Measurements from ENCODE around the gene ATXN1.
"Not testable (repeated sequence)": the region's sequence is repeated elsewhere in the genome, so short reads cannot be mapped to it uniquely, and the experiment has no call there.

ATXN1 gene

DNA sequence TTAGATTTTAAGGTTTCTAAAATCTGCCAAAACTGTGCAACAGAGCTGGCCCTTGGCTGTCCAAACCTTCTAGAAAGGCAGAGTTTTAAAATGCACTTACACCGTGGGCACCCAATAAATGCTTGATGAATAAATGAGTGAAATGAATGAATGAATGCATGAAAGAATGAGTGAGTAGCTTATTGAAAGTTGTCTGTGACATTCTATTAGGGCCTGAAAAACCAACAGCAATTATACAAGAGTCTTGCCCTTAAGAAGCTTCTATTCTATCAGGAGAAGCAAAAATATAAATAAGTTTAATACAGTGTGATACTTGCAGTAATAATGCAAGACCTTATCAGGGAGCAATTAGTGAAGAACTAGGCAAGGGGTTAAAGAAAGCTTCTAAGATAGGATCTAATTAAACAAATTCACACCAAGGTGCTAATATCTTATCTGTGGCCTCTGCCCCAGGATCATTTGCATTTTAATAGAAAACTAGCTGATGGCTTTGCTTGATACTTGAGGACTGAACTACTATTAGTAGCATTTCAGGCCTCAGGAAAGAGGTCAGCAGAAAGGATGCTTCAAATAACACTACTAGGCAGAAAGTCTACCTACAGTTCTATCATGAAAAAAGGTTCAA lies 292.2 kb downstream of the ATXN1 start:
- H3K4me3 ChIP-seq (ENCODE audit: low read length), result no peak overlapping the region
- H3K27me3 ChIP-seq (ENCODE audit: control insufficient read depth, insufficient read depth, low read length), result no peaks in the 10 kb centered on the region
- no peak overlapping the region for H3K9ac ChIP-seq (ENCODE audit: low read length)
- H3K36me3 ChIP-seq (ENCODE audit: control insufficient read depth, insufficient read depth, low read length), result no peaks in the 10 kb centered on the region
- H3K27ac ChIP-seq (ENCODE audit: low read depth, low read length), result no peak overlapping the region
- peaks cover 4% of the 10 kb centered on the region for H3K4me1 ChIP-seq (ENCODE audit: control insufficient read depth, insufficient read depth, low read length)

DNA sequence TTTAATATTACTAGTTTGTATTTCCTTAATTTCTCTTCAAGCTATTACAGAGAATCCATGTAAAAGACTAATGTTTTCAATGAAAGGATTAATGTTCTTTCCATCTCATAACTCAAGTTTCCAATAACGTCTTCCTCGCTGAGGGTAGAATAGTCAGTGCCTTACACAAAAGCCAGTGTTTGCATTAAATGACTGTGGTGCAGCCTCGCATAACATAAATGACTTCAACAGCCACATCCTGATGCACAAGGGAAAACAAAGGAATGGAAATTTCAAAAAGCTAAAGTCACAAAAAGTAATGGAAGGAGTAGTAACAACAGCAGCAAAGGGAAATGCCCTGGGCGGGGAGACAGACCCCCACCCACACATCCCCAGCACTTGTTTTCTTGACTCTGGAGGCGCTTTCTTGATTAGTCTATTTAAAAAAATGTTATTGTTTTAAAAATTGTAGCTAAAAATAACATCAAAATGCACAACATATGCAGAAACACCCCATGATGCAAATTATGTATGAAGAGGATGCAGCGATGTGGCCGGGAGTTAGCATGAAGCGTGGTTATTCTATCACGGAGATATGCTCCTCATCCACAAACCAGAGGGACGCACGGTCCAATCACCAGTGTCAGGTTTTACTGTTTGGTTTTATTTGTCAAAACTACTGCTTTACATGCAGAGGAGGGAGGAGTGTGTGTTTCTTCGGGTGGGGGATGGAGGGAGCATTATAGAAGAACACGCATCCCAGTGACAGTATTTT lies 294.3 kb downstream of the ATXN1 start:
- peaks cover 4% of the 10 kb centered on the region for H3K4me1 ChIP-seq (ENCODE audit: control insufficient read depth, insufficient read depth, low read length)
- H3K9ac ChIP-seq (ENCODE audit: low read length), result no peak overlapping the region
- H3K27me3 ChIP-seq (ENCODE audit: control insufficient read depth, insufficient read depth, low read length), result no peaks in the 10 kb centered on the region
- H3K36me3 ChIP-seq (ENCODE audit: control insufficient read depth, insufficient read depth, low read length), result no peaks in the 10 kb centered on the region
- H3K4me3 ChIP-seq (ENCODE audit: low read length), result no peak overlapping the region
- H3K27ac ChIP-seq (ENCODE audit: low read depth, low read length), result no peak overlapping the region

DNA sequence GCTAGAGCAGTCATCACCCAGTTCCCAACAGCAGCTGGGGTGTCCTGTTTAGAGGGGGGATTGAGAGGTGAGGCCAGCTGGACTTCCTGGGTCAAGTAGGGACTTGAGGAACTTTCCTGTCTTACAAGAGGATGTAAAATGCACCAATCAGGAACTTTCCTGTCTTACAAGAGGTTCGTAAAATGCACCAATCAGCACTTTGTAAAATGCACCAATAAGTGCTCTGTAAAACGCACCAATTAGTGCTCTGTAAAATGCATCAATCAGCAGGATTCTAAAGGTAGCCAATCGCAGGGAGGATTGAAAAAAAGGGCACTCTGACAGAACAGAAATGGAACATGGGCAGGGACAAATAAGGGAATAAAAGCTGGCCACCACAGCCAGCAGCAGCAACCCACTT lies 297.2 kb downstream of the ATXN1 start:
- H3K27me3 ChIP-seq (ENCODE audit: control insufficient read depth, insufficient read depth, low read length), result no peaks in the 10 kb centered on the region
- no peak overlapping the region for H3K27ac ChIP-seq (ENCODE audit: low read depth, low read length)
- H3K4me1 ChIP-seq (ENCODE audit: control insufficient read depth, insufficient read depth, low read length), result no peaks in the 10 kb centered on the region
- H3K9ac ChIP-seq (ENCODE audit: low read length), result no peak overlapping the region
- H3K36me3 ChIP-seq (ENCODE audit: control insufficient read depth, insufficient read depth, low read length), result no peaks in the 10 kb centered on the region
- no peak overlapping the region for H3K4me3 ChIP-seq (ENCODE audit: low read length)

GRCh38 chr6:16463246-16463645 lies 298.0 kb downstream of the ATXN1 start:
- not testable (repeated sequence) for H3K36me3 ChIP-seq (ENCODE audit: control insufficient read depth, insufficient read depth, low read length); H3K27ac ChIP-seq (ENCODE audit: low read depth, low read length); H3K4me1 ChIP-seq (ENCODE audit: control insufficient read depth, insufficient read depth, low read length); H3K9ac ChIP-seq (ENCODE audit: low read length); H3K4me3 ChIP-seq (ENCODE audit: low read length); H3K27me3 ChIP-seq (ENCODE audit: control insufficient read depth, insufficient read depth, low read length)

GRCh38 chr6:16461491-16461890 lies 299.8 kb downstream of the ATXN1 start:
- Histone ChIP-seq H3K9ac (ENCODE audit: low read length) (no peak overlapping the region), H3K4me1 (ENCODE audit: control insufficient read depth, insufficient read depth, low read length) (no peaks in the 10 kb centered on the region), H3K27ac (ENCODE audit: low read depth, low read length) (no peak overlapping the region), H3K27me3 (ENCODE audit: control insufficient read depth, insufficient read depth, low read length) (no peaks in the 10 kb centered on the region), H3K4me3 (ENCODE audit: low read length) (no peak overlapping the region), H3K36me3 (ENCODE audit: control insufficient read depth, insufficient read depth, low read length) (no peaks in the 10 kb centered on the region)

- H3K4me1 ChIP-seq (ENCODE audit: control insufficient read depth, insufficient read depth, low read length); H3K27me3 ChIP-seq (ENCODE audit: control insufficient read depth, insufficient read depth, low read length); H3K27ac ChIP-seq (ENCODE audit: low read depth, low read length); H3K36me3 ChIP-seq (ENCODE audit: control insufficient read depth, insufficient read depth, low read length); H3K9ac ChIP-seq (ENCODE audit: low read length); H3K4me3 ChIP-seq (ENCODE audit: low read length): not testable (repeated sequence)
Measured at GRCh38 chr6:16459472-16459871, 301.8 kb downstream of the ATXN1 start.

GRCh38 chr6:16452348-16452747 lies 308.9 kb downstream of the ATXN1 start:
- Histone ChIP-seq H3K27ac (ENCODE audit: low read depth, low read length) (no peak overlapping the region), H3K27me3 (ENCODE audit: control insufficient read depth, insufficient read depth, low read length) (no peaks in the 10 kb centered on the region), H3K36me3 (ENCODE audit: control insufficient read depth, insufficient read depth, low read length) (no peaks in the 10 kb centered on the region), H3K4me3 (ENCODE audit: low read length) (no peak overlapping the region), H3K4me1 (ENCODE audit: control insufficient read depth, insufficient read depth, low read length) (peaks cover 6% of the 10 kb centered on the region), H3K9ac (ENCODE audit: low read length) (no peak overlapping the region)

- Histone ChIP-seq H3K27me3 (ENCODE audit: control insufficient read depth, insufficient read depth, low read length) (no peaks in the 10 kb centered on the region), H3K9ac (ENCODE audit: low read length) (no peak overlapping the region), H3K36me3 (ENCODE audit: control insufficient read depth, insufficient read depth, low read length) (no peaks in the 10 kb centered on the region), H3K4me1 (ENCODE audit: control insufficient read depth, insufficient read depth, low read length) (peaks cover 6% of the 10 kb centered on the region), H3K27ac (ENCODE audit: low read depth, low read length) (no peak overlapping the region), H3K4me3 (ENCODE audit: low read length) (no peak overlapping the region)
Measured at GRCh38 chr6:16450821-16451220, 310.4 kb downstream of the ATXN1 start.

DNA sequence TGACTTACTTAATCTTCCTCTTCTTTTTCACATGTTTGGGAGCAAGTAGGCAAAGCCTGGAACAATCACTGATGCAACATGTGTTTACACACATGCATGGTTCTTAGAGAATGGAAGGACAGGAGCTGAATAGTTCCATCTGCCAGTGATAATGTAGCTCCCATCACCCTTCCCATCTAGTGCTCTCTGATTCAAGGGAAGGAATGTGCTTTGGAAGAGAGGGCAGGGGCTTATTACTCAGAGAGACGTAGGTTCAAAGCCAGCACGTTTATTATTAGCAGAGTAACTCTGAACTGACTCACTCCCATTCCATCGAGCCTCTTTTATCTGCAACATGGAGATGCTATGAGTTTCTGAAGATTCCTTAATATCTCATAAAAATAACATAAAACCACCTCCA lies 311.0 kb downstream of the ATXN1 start:
- Histone ChIP-seq H3K4me1 (ENCODE audit: control insufficient read depth, insufficient read depth, low read length) (peaks cover 6% of the 10 kb centered on the region), H3K27me3 (ENCODE audit: control insufficient read depth, insufficient read depth, low read length) (no peaks in the 10 kb centered on the region), H3K4me3 (ENCODE audit: low read length) (no peak overlapping the region), H3K36me3 (ENCODE audit: control insufficient read depth, insufficient read depth, low read length) (no peaks in the 10 kb centered on the region), H3K27ac (ENCODE audit: low read depth, low read length) (no peak overlapping the region), H3K9ac (ENCODE audit: low read length) (no peak overlapping the region)

GRCh38 chr6:16446273-16446672 lies 315.0 kb downstream of the ATXN1 start:
- H3K27ac ChIP-seq (ENCODE audit: low read depth, low read length), result no peak overlapping the region
- no peak overlapping the region for H3K9ac ChIP-seq (ENCODE audit: low read length)
- H3K36me3 ChIP-seq (ENCODE audit: control insufficient read depth, insufficient read depth, low read length), result no peaks in the 10 kb centered on the region
- no peaks in the 10 kb centered on the region for H3K4me1 ChIP-seq (ENCODE audit: control insufficient read depth, insufficient read depth, low read length)
- H3K4me3 ChIP-seq (ENCODE audit: low read length), result no peak overlapping the region
- no peaks in the 10 kb centered on the region for H3K27me3 ChIP-seq (ENCODE audit: control insufficient read depth, insufficient read depth, low read length)

GRCh38 chr6:16442031-16442430 lies 319.2 kb downstream of the ATXN1 start:
- H3K9ac ChIP-seq (ENCODE audit: low read length), result no peak overlapping the region

GRCh38 chr6:16441262-16441661 lies 320.0 kb downstream of the ATXN1 start:
- Histone ChIP-seq H3K4me1 (ENCODE audit: control insufficient read depth, insufficient read depth, low read length) (no peaks in the 10 kb centered on the region), H3K9ac (ENCODE audit: low read length) (no peak overlapping the region), H3K36me3 (ENCODE audit: control insufficient read depth, insufficient read depth, low read length) (no peaks in the 10 kb centered on the region), H3K4me3 (ENCODE audit: low read length) (no peak overlapping the region), H3K27me3 (ENCODE audit: control insufficient read depth, insufficient read depth, low read length) (no peaks in the 10 kb centered on the region), H3K27ac (ENCODE audit: low read depth, low read length) (no peak overlapping the region)

More at GRCh38 chr6:16442031-16442430, 319.2 kb downstream of the ATXN1 start:
- Histone ChIP-seq H3K4me1 (ENCODE audit: control insufficient read depth, insufficient read depth, low read length) (no peaks in the 10 kb centered on the region), H3K36me3 (ENCODE audit: control insufficient read depth, insufficient read depth, low read length) (no peaks in the 10 kb centered on the region), H3K27ac (ENCODE audit: low read depth, low read length) (no peak overlapping the region), H3K4me3 (ENCODE audit: low read length) (no peak overlapping the region), H3K27me3 (ENCODE audit: control insufficient read depth, insufficient read depth, low read length) (no peaks in the 10 kb centered on the region)

DNA sequence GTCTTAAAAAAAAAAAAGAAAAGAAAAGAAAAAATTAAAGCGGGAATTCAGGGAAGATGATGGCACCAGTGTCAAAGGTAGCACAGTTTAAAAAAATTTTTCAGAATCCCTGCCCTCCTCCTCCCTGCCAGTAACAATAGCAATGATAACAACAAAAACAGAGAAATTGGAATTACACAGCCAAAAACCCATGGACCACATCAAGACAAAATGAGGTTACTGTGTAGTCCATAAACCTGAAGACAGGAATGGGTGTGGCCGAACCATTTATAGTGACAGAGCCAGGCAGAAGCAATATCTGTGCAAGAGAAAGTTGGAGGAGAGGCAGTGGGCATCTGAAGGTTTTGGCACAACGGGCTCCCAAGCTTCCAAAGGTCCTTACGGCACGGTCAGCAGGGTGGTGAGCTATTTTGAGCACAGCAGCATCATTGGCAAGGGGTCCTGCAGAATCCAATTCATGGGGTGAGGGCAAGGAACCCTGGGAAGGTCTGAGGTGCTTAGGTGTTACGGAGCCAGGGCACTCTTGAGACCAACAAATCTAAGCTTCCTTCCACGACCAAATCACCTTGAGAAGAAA lies 320.5 kb downstream of the ATXN1 start:
- Histone ChIP-seq H3K4me3 (ENCODE audit: low read length) (no peak overlapping the region), H3K9ac (ENCODE audit: low read length) (no peak overlapping the region), H3K27ac (ENCODE audit: low read depth, low read length) (no peak overlapping the region), H3K36me3 (ENCODE audit: control insufficient read depth, insufficient read depth, low read length) (no peaks in the 10 kb centered on the region), H3K4me1 (ENCODE audit: control insufficient read depth, insufficient read depth, low read length) (no peaks in the 10 kb centered on the region), H3K27me3 (ENCODE audit: control insufficient read depth, insufficient read depth, low read length) (no peaks in the 10 kb centered on the region)
